HG03575 (cell line): ENCODE data around the gene RIPOR3.
"Not testable (repeated sequence)": the region's sequence is repeated elsewhere in the genome, so short reads cannot be mapped to it uniquely, and the experiment has no call there.

Experiments used
- ATAC-seq: cut with Tn5 transposase; IDR thresholded peaks from one replicate; pipeline ENCODE4 v1.9.1; 2021; ENCODE audit not compliant: unreplicated experiment, insufficient number of reproducible peaks, low FRiP score; ENCODE audit errors: extremely low read depth

The RIPOR3 gene

GRCh38 chr20:50725724-50726005 is 34.3 kb upstream of the RIPOR3 start:
- no peak for ATAC-seq

- no peak for ATAC-seq
Observed at GRCh38 chr20:50724851-50725723, 33.7 kb upstream of the RIPOR3 start.

GRCh38 chr20:50724112-50724725 is 32.9 kb upstream of the RIPOR3 start:
- ATAC-seq = no peak

GRCh38 chr20:50723672-50724071 is 32.3 kb upstream of the RIPOR3 start:
- ATAC-seq = no peak

GRCh38 chr20:50722424-50723155 is 31.2 kb upstream of the RIPOR3 start:
- no peak for ATAC-seq

GRCh38 chr20:50721881-50722281 is 30.5 kb upstream of the RIPOR3 start:
- ATAC-seq = no peak

- ATAC-seq = no peak
Observed at GRCh38 chr20:50720582-50720981, 29.2 kb upstream of the RIPOR3 start.

GRCh38 chr20:50720026-50720425 is 28.7 kb upstream of the RIPOR3 start:
- no peak for ATAC-seq

GRCh38 chr20:50719328-50719727 is 28.0 kb upstream of the RIPOR3 start:
- no peak for ATAC-seq

- no peak for ATAC-seq
Observed at GRCh38 chr20:50717974-50718761, 26.8 kb upstream of the RIPOR3 start.

GRCh38 chr20:50717312-50717711 is 26.0 kb upstream of the RIPOR3 start:
- no peak for ATAC-seq

GRCh38 chr20:50716518-50716917 is 25.2 kb upstream of the RIPOR3 start:
- no peak for ATAC-seq

GRCh38 chr20:50715694-50716093 is 24.4 kb upstream of the RIPOR3 start:
- ATAC-seq = no peak

GRCh38 chr20:50714426-50714825 is 23.1 kb upstream of the RIPOR3 start:
- not testable (repeated sequence) for ATAC-seq

- no peak for ATAC-seq
Observed at GRCh38 chr20:50713657-50714101, 22.3 kb upstream of the RIPOR3 start.

- no peak for ATAC-seq
Observed at GRCh38 chr20:50712771-50713656, 21.7 kb upstream of the RIPOR3 start.

- ATAC-seq = no peak
Observed at GRCh38 chr20:50711113-50711825, 19.9 kb upstream of the RIPOR3 start.
